ENCODE data around the gene PRKCH. TPM values are rescaled to one million over a fixed set of nuclear protein-coding genes. Genes with fewer than 3 reads are reported as not detected.

Gene PRKCH
- polyA plus RNA-seq, 12 donors, result 10.9 to 25.9 (median 13.8) TPM; not detected in 1

GRCh38 chr14:61565181-61565580, 243.8 kb downstream of the PRKCH start:
- no peak for DNase-seq

DNA sequence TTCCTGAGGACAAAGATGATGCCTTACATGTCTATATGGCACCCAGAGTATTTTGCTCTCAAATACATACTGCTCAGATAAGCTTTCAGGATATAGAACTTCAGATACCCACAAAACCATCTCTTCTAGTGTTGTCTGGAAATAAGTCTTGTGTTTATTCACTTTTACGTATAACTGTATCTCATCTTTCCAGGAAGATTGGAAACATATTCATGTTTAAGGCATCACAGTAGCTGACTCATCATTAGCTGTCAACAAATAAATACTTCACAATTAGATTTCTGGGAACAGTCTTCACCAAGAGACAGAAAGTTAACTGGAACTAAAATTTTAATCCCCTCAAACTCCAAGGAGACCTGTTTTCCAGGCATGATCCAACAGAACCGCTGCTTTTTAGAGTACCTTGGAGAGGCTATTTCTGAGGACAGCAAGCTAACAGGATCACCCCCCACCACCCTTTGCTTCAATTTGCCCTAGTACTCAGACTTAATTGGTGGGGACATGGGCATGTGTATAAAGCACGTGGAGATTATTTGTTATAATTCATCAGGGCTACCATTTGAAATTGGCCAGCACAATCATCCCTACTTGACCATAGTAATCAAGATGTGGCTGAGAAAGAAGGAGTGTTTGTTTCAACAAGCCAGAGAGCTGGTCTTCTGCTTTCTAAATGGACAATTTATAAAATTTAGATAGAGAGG, 244.6 kb downstream of the PRKCH start:
- no peak for DNase-seq

- DNase-seq, result no peak
Observed at GRCh38 chr14:61566537-61567225, 245.3 kb downstream of the PRKCH start.

GRCh38 chr14:61567838-61568571, 246.6 kb downstream of the PRKCH start:
- DNase-seq, result no peak

DNA sequence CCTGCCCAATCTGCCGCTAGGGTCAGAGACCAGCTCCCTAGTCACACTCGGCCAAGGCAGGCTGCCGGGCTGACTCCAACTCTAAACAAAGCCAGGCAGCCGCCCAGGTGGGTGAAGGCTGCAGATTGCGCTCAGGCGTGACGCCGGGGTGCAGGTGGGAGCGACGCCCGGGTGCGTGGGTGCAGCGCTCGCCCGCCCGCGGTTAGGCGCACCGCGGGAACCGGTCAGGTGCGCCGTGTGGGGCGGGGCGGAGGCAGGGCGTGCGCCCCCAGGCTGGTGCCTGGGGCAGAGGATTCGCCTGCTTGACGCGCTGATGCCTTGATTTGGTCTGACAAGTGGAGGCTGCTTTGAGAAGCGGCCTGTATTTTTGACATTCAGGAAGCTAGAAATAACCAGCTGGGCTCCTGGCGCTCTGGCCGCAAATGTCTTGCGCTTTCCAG, 247.2 kb downstream of the PRKCH start:
- no peak for DNase-seq

DNA sequence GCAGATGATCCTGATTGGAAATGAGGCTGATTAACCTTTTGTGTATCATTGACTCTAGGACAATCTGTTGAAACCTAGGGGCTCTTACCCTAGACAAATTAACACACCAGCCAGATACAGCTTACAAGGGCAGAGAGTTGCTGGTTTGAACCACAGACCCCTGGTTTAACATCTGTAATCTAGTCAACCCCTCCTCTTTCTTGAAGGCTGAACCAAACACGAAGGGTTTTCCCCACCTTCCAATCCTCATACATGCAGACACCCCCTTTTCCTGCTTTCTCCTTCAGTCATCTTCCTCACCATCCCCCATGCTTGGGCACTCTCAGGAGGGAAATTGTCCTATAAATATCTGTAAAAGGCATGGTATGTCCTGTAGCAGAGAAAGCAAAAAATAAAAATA, 247.9 kb downstream of the PRKCH start:
- DNase-seq, result no peak

- DNase-seq, result no peak
Observed at GRCh38 chr14:61569812-61570548, 248.6 kb downstream of the PRKCH start.

- no peak for DNase-seq
Observed at GRCh38 chr14:61570549-61571290, 249.3 kb downstream of the PRKCH start.

DNA sequence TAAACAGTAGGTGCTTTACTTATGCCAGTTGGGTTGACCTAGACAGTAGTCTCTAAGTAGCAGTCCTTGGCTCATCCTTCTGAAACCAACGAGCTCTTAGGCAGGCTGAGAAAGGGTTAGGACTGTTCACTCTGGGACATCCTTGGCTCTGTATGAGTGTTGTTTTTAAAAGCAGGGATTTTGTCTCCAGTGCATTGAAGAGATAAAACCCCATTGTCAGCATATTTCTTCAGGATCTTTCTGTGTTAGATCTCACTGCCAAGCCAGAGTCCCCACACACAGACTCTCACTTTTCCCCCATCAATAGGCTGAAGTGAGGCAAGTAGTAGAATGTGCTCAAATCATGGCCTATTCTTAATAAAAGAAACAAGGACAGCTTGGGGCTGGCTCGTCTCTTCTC, 250.5 kb downstream of the PRKCH start:
- no peak for DNase-seq

DNA sequence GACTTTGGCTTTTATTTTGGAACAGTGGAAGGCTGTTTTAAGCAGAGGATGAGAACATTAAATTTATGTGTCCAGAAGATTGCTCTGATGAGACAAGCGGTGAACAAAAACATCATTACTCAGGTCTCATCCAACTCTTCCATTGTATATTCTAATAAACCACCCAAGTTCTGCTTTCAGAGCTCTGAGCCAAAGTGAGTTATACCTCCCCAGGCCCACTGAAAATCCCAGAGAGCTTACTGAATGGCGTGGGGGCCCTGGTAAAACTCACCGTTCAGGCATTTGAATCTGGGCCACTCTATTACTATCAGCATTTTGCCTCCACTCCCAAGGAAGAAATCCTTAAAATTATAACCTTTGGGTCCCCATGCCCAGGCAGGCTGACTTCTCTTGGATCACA, 251.9 kb downstream of the PRKCH start:
- no peak for DNase-seq

GRCh38 chr14:61573748-61574513, 252.6 kb downstream of the PRKCH start:
- DNase-seq, result no peak

- DNase-seq, result no peak
Observed at GRCh38 chr14:61574514-61574807, 253.1 kb downstream of the PRKCH start.

DNA sequence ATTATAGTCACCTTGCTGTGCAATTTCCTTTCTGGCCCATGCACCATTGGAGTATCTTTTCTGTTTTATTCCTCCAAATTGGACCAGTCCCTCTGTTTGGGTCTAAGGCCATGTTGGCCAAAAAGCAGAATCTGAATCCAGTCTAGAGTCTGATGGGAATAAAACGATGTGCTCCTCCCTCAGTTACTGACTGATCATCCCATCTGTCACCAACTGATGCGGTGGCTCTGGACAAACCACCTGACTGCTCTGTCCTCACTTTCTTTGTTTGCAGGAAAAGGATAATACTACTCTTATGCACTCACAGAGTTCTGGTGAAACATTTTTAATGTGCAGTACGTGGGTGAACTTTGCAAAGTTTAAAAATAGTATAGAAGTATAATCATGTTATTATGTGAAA, 253.7 kb downstream of the PRKCH start:
- no peak for DNase-seq

DNA sequence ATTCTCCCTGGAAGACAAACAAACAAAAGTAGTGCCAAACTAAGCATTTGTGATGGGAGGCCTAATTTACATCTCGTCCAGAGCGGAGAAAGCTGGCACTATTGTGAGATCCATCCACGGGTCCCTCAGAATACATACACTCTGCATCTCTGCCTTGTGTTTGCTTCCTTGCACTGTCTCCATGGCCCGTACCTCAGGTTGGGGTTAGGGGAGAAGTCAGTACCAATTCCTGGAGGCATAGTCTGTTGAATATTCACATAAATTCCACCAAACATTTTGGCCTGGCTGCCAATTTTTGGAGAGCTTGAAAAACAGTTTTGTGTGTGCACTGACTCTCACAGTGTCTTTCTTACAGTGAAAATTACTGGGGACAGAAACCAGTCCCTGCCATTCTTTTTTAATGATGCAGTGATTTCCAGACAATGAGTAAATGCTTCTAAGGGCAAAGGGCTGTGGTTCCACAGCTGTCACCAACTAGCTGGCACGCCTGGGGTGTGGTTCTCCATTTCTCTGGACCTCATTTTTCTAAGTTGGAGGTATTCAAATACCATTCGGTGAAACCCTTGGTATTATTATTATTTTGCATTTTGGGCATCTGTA, 254.3 kb downstream of the PRKCH start:
- DNase-seq, result no peak

DNA sequence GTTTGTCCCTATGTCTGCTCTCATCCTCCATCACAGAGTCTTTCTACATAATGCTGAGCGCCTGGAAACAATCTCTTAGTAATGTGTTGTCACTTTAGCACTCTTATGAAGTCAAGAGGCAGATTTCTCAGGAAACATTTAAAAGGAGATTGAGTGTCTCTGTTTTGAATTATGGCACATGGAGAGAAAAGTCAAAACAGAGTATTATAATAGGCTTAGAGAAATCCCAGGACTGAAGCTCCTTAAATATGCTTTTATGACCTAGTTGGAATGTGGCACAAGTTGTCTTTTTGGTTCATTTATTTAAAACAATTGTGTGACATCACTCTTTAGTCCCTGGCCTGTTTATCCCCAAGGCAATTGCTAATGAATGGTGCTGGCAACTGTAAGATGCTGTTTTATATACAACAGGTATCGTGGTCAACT, 256.1 kb downstream of the PRKCH start:
- no peak for DNase-seq

- DNase-seq, result no peak
Observed at GRCh38 chr14:61578745-61579144, 257.4 kb downstream of the PRKCH start.

DNA sequence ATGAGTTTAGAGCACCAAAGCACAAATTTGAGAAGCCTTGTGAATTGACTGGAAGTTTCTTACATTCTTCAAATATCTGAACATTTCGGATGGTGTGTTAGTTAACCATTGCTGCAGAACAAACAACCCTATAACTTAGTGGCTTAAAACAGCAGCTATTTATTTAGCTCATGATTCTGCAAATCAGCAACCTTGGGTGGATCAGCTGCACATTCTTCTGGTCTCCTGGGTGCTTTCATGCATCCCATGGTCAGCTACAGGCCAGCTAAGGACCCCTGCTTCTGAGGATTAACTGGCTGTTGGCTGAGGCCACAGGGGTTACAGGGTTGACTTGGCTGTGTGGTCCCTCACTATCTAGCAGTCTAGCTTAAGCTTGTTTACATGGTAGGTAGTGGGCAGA, 260.0 kb downstream of the PRKCH start:
- no peak for DNase-seq

- no peak for DNase-seq
Observed at GRCh38 chr14:61581955-61582615, 260.7 kb downstream of the PRKCH start.

DNA sequence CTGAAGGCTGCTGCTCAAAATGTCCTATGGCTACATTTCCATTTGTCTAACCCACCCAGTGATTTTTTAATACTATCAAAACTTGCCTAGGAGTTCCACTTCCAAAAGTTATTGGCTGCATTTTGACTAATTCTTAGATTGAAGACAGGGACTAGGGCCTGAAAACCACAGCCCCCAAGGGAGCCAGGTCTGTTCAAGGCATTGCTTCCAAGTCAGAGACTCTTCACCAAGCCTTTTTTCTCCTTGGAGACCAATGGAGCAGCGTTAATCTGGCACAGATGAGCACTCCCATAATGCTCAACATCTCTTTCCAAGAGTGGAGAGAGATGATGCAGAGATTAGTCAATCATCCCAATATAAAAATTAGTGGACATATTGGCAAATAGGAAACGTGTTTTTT, 261.4 kb downstream of the PRKCH start:
- no peak for DNase-seq

- no peak for DNase-seq
Observed at GRCh38 chr14:61584331-61584741, 263.0 kb downstream of the PRKCH start.
